K562 (cell line): Measurements from ENCODE around the gene CLDN7. TPM values are rescaled to one million over a fixed set of nuclear protein-coding genes. Genes with fewer than 3 reads are reported as not detected.

ENCODE experiments used
- ARID1B ChIP-seq: fragments of 450-650 bp; IDR thresholded peaks from 2 replicates; pipeline ENCODE4 v1.6.1; 2016; ENCODE audit warnings: antibody characterized with exemption, mild to moderate bottlenecking, inconsistent platforms
- BRD9 ChIP-seq: fragments of 450-650 bp; IDR thresholded peaks from 2 replicates; pipeline ENCODE4 v1.6.1; 2018; ENCODE audit warnings: low read depth; ENCODE audit not compliant: partially characterized antibody
- E4F1 ChIP-seq: fragments of 250-450 bp; sonication (Bioruptor Pico); IDR thresholded peaks from 2 replicates; pipeline ENCODE4 v1.5.0; 2021; ENCODE audit warnings: mild to moderate bottlenecking, borderline replicate concordance
- GTF2A2 ChIP-seq: IDR thresholded peaks from 2 replicates; pipeline ENCODE4 v1.6.1; 2016; ENCODE audit warnings: mild to moderate bottlenecking, missing genetic modification characterization, missing compliant biosample characterization
- HOMEZ ChIP-seq: fragments of 250-450 bp; sonication (Bioruptor Pico); IDR thresholded peaks from 2 replicates; pipeline ENCODE4 v1.4.0; 2020; ENCODE audit warnings: mild to moderate bottlenecking, moderate library complexity
- KLF10 ChIP-seq: fragments of 250-450 bp; sonication (Bioruptor Pico); IDR thresholded peaks from 2 replicates; pipeline ENCODE4 v1.6.1; 2021; ENCODE audit warnings: matching md5 sums
- NFIX ChIP-seq: fragments of 250-450 bp; sonication (Bioruptor Pico); IDR thresholded peaks from 2 replicates; pipeline ENCODE4 v1.4.0; 2020; ENCODE audit warnings: low read depth, mild to moderate bottlenecking, moderate library complexity
- RFX7 ChIP-seq: fragments of 250-450 bp; sonication (Bioruptor Pico); IDR thresholded peaks from 2 replicates; pipeline ENCODE4 v1.5.1; 2021; ENCODE audit warnings: mild to moderate bottlenecking
- SMARCB1 ChIP-seq: IDR thresholded peaks from 2 replicates; pipeline ENCODE4 v1.6.1; 2011; ENCODE audit warnings: improper control_type of control experiment, low read depth; ENCODE audit not compliant: insufficient read length
- SREBF2 ChIP-seq: sonication (generic); formaldehyde crosslinking; IDR thresholded peaks from 2 replicates; pipeline ENCODE4 v1.4.0; 2020; ENCODE audit warnings: mild to moderate bottlenecking, missing genetic modification reagents
- XRCC3 ChIP-seq: fragments of 450-650 bp; IDR thresholded peaks from 2 replicates; pipeline ENCODE4 v1.6.1; 2017; ENCODE audit warnings: mild to moderate bottlenecking, moderate library complexity
- YBX1 ChIP-seq: fragments of 450-650 bp; IDR thresholded peaks from 2 replicates; pipeline ENCODE4 v1.7.1; 2016; ENCODE audit warnings: mild to moderate bottlenecking
- ZNF3 ChIP-seq: fragments of 250-450 bp; sonication (Bioruptor Pico); IDR thresholded peaks from 2 replicates; pipeline ENCODE4 v1.5.0; 2021; ENCODE audit warnings: mild to moderate bottlenecking, moderate library complexity
- ZNF384 ChIP-seq: IDR thresholded peaks from 2 replicates; pipeline ENCODE4 v1.6.1; 2012; ENCODE audit warnings: low read depth, low read length, improper control_type of control experiment
- ZNF609 ChIP-seq: sonication (generic); formaldehyde crosslinking; IDR thresholded peaks from 2 replicates; pipeline ENCODE4 v1.8.1; 2023; ENCODE audit warnings: missing genetic modification reagents, mild to moderate bottlenecking, borderline replicate concordance
- ZNF766 ChIP-seq: fragments of 200-800 bp; sonication (Bioruptor generic); conservative IDR thresholded peaks from 2 replicates; pipeline ENCODE4 v1.6.1; 2016; ENCODE audit warnings: missing genetic modification characterization, missing compliant biosample characterization
- ZZZ3 ChIP-seq: fragments of 450-650 bp; IDR thresholded peaks from 2 replicates; pipeline ENCODE4 v1.6.1; 2016; ENCODE audit warnings: antibody characterized with exemption, mild to moderate bottlenecking, moderate library complexity
- polyA plus RNA-seq, 8 experiments: library from polyadenylated mRNA; depleted of rRNA in 4 of 8; stranded (reverse) in 5 of 8; unstranded in 3 of 8; fragments of >200 nt; fragmentation: Nextera tagmentation in 2 of 8; fragmentation: Illumina TruSeq in 1 of 8; extraction: Ambion mirVana in 2 of 8; extraction: Trizol in 1 of 8; gene quantifications; 2 replicates each; pipeline versions ENCODE4 v1.2.1 to v1.2.3, GENCODE V29; 2011 to 2014; ENCODE audit warnings: inconsistent platforms in 1 of 8, missing spikeins in 1 of 8
- total RNA-seq, 7 experiments: library from RNA; depleted of rRNA in 6 of 7; stranded (reverse); fragments of >200 nt in 6 of 7; fragmentation: Illumina TruSeq in 2 of 7; extraction: Trizol in 2 of 7; gene quantifications; 2 replicates each; pipeline versions ENCODE4 v1.2.1 to v1.2.3, GENCODE V29; 2011 to 2021; ENCODE audit warnings: low replicate concordance in 1 of 7
- TF ChIP-seq, protein P1 (sequence below): fragments of 450-650 bp; IDR thresholded peaks from 2 replicates; pipeline ENCODE4 v1.6.1; 2017; ENCODE audit warnings: mild to moderate bottlenecking, moderate library complexity

Gene CLDN7
- total and polyA plus RNA-seq, 9 of the 15 experiments (the other 6 are each of a cell fraction or from before 2014, with no cell fraction given): 2.2 to 14.5 (median 7.6) TPM

DNA sequence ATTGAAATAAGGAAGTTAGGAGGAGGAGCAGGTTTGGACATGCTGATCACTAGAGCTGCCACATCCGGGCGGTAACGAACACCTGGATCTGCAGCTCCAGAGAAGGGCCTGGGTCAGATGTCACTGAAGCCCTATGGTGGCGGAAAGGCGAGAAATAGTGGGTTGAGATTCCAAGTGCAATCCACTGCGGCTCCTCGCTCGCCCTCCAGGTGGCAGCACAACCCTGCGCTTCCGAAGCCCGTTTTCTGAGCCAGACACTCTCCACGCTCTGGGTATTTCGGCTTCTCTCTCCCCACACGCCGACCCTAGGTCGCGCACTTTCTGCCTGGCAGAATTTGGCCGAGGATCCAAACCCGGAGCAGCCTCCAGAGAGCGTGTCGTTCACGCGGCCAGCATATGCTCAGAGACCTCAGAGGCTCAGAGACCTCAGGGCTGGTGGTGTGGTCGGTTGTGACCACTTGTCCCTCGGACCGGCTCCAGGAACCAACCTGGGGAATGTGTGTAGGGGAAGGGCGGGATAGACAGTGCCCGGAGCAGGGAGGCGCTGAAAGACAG, 18.3 kb upstream of the CLDN7 start (continued):
- TF ChIP-seq ZNF609 (CRISPR knock-in tag): no peak
- no peak for TF ChIP-seq ZNF384
- no peak for TF ChIP-seq ZZZ3
- no peak; the same call in 1 of the 2 replicates for TF ChIP-seq ARID1B
- TF ChIP-seq E4F1 (CRISPR knock-in tag): no peak
- TF ChIP-seq YBX1: no peak
- TF ChIP-seq KLF10 (CRISPR knock-in tag): no peak
- no peak for TF ChIP-seq XRCC3
- no peak for TF ChIP-seq GTF2A2 (tag)
- no peak for TF ChIP-seq BRD9
- TF ChIP-seq NFIX: no peak
- TF ChIP-seq ZNF766: no peak
- no peak for TF ChIP-seq RFX7 (CRISPR knock-in tag)
- TF ChIP-seq SREBF2 (CRISPR knock-in tag): no peak
- no peak for TF ChIP-seq ZNF3 (CRISPR knock-in tag)
- no peak for TF ChIP-seq HOMEZ (CRISPR knock-in tag)
- TF ChIP-seq, protein P1, sequence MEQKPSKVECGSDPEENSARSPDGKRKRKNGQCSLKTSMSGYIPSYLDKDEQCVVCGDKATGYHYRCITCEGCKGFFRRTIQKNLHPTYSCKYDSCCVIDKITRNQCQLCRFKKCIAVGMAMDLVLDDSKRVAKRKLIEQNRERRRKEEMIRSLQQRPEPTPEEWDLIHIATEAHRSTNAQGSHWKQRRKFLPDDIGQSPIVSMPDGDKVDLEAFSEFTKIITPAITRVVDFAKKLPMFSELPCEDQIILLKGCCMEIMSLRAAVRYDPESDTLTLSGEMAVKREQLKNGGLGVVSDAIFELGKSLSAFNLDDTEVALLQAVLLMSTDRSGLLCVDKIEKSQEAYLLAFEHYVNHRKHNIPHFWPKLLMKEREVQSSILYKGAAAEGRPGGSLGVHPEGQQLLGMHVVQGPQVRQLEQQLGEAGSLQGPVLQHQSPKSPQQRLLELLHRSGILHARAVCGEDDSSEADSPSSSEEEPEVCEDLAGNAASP: no peak
- TF ChIP-seq SMARCB1: no peak
